ENCODE results near the gene CPT1C. TPM values are rescaled to one million over a fixed set of nuclear protein-coding genes. Genes with fewer than 3 reads are reported as not detected.

Gene CPT1C
- total and polyA plus RNA-seq, 2 of the 8 experiments (the other 6 are each of a cell fraction or from before 2014, with no cell fraction given) = 79.6 to 91.8 TPM

- no peak overlapping the region for H3K14ac ChIP-seq (ENCODE audit: insufficient read length)
- POLR2A ChIA-PET (ENCODE audit: partially characterized antibody) = interaction anchor here (0.6 to 12.2 kb wide), 18 partner anchors 6 to 345 kb away, joined by 3 to 168 read pairs (median 4); partner anchors contain the start of genes AP2A1, NOSIP, PRMT1 and PRRG2
- no peak overlapping the region for H2BK120ac ChIP-seq (replicated peaks; ENCODE audit: low read depth, low read length)
- no peak overlapping the region for H3K4ac ChIP-seq (replicated peaks; ENCODE audit: insufficient read length, low read depth, low read length)
- H2BK12ac ChIP-seq (ENCODE audit: low read depth, low read length) = no peak overlapping the region
- no peak overlapping the region for H3K18ac ChIP-seq (ENCODE audit: extremely low read depth, low read length)
- H3K36me3 ChIP-seq (ENCODE audit: control insufficient read depth in 2 of 4, insufficient read depth in 4 of 4, low read length in 3 of 4) = peaks cover 26 to 59% (median 42%) of the 10 kb centered on the region in 4 experiments
- no peak overlapping the region for H3K4me3 ChIP-seq (ENCODE audit: extremely low read depth in 1 of 4, insufficient read depth in 2 of 4, low read depth in 3 of 4, low read length in 4 of 4)
- no peak overlapping the region for H2AFZ ChIP-seq (ENCODE audit: low read length)
- peaks cover 30 to 53% of the 10 kb centered on the region in 2 experiments for H4K20me1 ChIP-seq (replicated peaks in 1 of 2; ENCODE audit: control insufficient read depth in 1 of 2, insufficient read depth in 2 of 2, low read length in 2 of 2)
- H3K23ac ChIP-seq (ENCODE audit: insufficient read length) = no peak overlapping the region
- H3K4me1 ChIP-seq (replicated peaks in 1 of 4; ENCODE audit: control insufficient read depth in 3 of 4, insufficient read depth in 4 of 4, low read length in 3 of 4) = peaks cover 0 to 19% (median 14%) of the 10 kb centered on the region in 4 experiments; a peak in 6 of 7 replicates
- peaks cover 5% of the 10 kb centered on the region; the same call in 1 of the 2 replicates for H3K23me2 ChIP-seq (ENCODE audit: low read depth, low read length)
- H3K4me2 ChIP-seq (ENCODE audit: insufficient read depth in 1 of 2, low read depth in 2 of 2, low read length in 2 of 2) = no peak overlapping the region
- TF ChIP-seq BRCA1 (IDR thresholded peaks at IDR 0.05; ENCODE audit: low read depth, low read length) = no peak
- TF ChIP-seq CTCF (IDR thresholded peaks at IDR 0.05; ENCODE audit: control extremely low read depth in 1 of 3, insufficient read depth in 1 of 3, low read depth in 1 of 3, low read length in 3 of 3) = peak in 2 of 3 experiments; percentile 2 to 8; a peak in 1 of 4 replicates
- TF ChIP-seq ZNF274 (IDR thresholded peaks at IDR 0.05; ENCODE audit: borderline replicate concordance, extremely low read depth, low read length) = no peak
- TF ChIP-seq MAFK (IDR thresholded peaks at IDR 0.05; ENCODE audit: low read depth, low read length) = no peak
- TF ChIP-seq EZH2 (IDR thresholded peaks at IDR 0.05; ENCODE audit: low read depth, low read length, severe bottlenecking) = no peak
- TF ChIP-seq MAX (IDR thresholded peaks at IDR 0.05) = no peak
- TF ChIP-seq EP300 (IDR thresholded peaks at IDR 0.05; ENCODE audit: borderline replicate concordance in 1 of 2, low read depth in 2 of 2, low read length in 2 of 2) = no peak
- no peak for TF ChIP-seq ATF3 (IDR thresholded peaks at IDR 0.05; ENCODE audit: insufficient read depth, low read depth, low read length)
- no peak overlapping the region for H3K56ac ChIP-seq (replicated peaks; ENCODE audit: insufficient read length, low read depth, low read length)
- peaks cover 14% of the 10 kb centered on the region for H3K79me1 ChIP-seq (ENCODE audit: low read depth, low read length)
- DNase-seq (ENCODE audit: low read depth in 1 of 2, low spot score in 2 of 2) = no peak
- H2BK5ac ChIP-seq (ENCODE audit: low read depth, low read length) = no peak overlapping the region
- no peaks in the 10 kb centered on the region for H3K9me3 ChIP-seq (ENCODE audit: insufficient read depth in 2 of 2, low read depth in 1 of 2, low read length in 1 of 2)
- H3K27ac ChIP-seq (ENCODE audit: low read depth, low read length) = no peak overlapping the region
- H2AK5ac ChIP-seq (ENCODE audit: low read depth, low read length) = no peak overlapping the region
- H4K91ac ChIP-seq (replicated peaks; ENCODE audit: insufficient read length, low read length) = no peak overlapping the region
- H3K79me2 ChIP-seq (ENCODE audit: control insufficient read depth in 1 of 2, insufficient read depth in 2 of 2, low read length in 2 of 2) = peaks cover 1 to 27% of the 10 kb centered on the region in 2 experiments; a peak in 3 of 4 replicates
- CTCF ChIA-PET (ENCODE audit: partially characterized antibody) = interaction anchor here (0.6 to 2.8 kb wide), 20 partner anchors 9 to 180 kb away, joined by 3 to 13 read pairs (median 4); partner anchors contain the start of gene SCAF1
- 93% methylated on average over 12 of the region's 13 CpGs; no CpG with 5 or more reads in 1 of the 2 experiments for WGBS, 2 experiments (ENCODE audit: extremely low coverage in 1 of 2, insufficient coverage in 1 of 2, insufficient read length in 1 of 2, insufficient replicate concordance in 2 of 2, low coverage in 1 of 2, low lambda C conversion rate in 2 of 2, missing lambda C conversion rate in 1 of 2)
- H2BK20ac ChIP-seq (ENCODE audit: low read length) = no peak overlapping the region
- no peak overlapping the region for H4K8ac ChIP-seq (ENCODE audit: extremely low read depth, insufficient read depth, low read length)
- no peak overlapping the region; a peak in 2 of 7 replicates for H3K9ac ChIP-seq (replicated peaks in 1 of 4; ENCODE audit: extremely low read depth in 1 of 4, low read depth in 3 of 4, low read length in 3 of 4)
- H4K5ac ChIP-seq (ENCODE audit: insufficient read length, low read depth, low read length) = no peak overlapping the region
- H2BK15ac ChIP-seq (ENCODE audit: low read length) = no peak overlapping the region
- H3K27me3 ChIP-seq (replicated peaks in 1 of 4; ENCODE audit: control insufficient read depth in 3 of 4, extremely low read depth in 1 of 4, insufficient read depth in 3 of 4, low read length in 3 of 4) = no peaks in the 10 kb centered on the region
- FAIRE-seq = no peak
Measured at GRCh38 chr19:49684983-49685553, 5.8 kb upstream of the CPT1C start.

All from H1 (cell line).